ENCODE results near the gene PDZRN3. TPM values are rescaled to one million over a fixed set of nuclear protein-coding genes. Genes with fewer than 3 reads are reported as not detected.

The PDZRN3 gene
- polyA plus RNA-seq, 2 of the 4 experiments (the other 2 are of a cell fraction) = not detected

DNA sequence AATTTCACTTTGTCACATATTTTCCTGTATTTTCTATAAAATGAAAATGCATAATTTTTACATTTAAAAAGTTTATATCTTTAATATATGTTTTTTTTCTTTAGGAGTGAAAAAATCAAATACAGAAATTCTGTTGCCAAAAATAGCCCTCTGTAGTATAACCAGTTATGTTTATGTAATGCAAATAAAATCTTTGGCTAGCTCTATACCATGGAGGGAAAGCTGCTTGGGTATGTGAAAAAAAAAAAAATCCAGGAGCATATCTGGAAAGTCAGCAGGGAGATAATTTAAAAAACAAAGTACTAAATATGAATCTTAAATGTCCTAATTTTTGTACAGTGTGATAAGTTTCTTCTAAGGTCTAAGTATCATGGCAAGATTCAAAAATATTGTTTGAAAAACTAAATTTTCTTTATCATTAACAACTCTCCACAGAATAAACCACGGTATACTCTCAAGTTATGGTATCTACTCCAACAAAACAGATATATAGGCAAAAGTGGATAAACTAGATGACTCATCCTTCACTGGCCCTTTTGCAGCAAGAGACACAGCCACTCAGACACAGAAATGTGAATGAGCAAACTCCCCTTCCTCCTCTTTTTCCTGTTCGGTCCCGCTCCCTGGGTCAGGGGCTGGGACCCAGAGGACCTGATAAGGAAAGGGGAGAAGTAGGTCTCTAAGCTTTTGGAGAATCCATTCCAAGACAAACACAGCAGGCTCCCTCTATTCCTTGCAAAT is 66.6 kb downstream of the PDZRN3 start:
- Histone ChIP-seq H3K4me2 (no peak overlapping the region), H3K4me3 (no peak overlapping the region), H3K4me1 (no peaks in the 10 kb centered on the region), H3K27ac (no peak overlapping the region), H3K9me3 (no peaks in the 10 kb centered on the region)
- ChIA-PET POLR2A (no interaction called here), CTCF (no interaction called here)
- no peak for DNase-seq (ENCODE audit: low read depth in 1 of 2, low spot score in 1 of 2)
- WGBS (ENCODE audit: missing lambda C conversion rate) = 3% methylated on average over 3 of the region's 3 CpGs
- FAIRE-seq = no peak
- ATAC-seq = no peak
- TF ChIP-seq ZFP36 (IDR thresholded peaks at IDR 0.05; ENCODE audit: borderline replicate concordance, partially characterized antibody) (no peak), CEBPB (IDR thresholded peaks at IDR 0.05) (no peak), HDAC2 (IDR thresholded peaks at IDR 0.05) (no peak), FOXS1 (CRISPR knock-in tag; IDR thresholded peaks at IDR 0.05) (no peak)
- TF ChIP-seq, protein P1, sequence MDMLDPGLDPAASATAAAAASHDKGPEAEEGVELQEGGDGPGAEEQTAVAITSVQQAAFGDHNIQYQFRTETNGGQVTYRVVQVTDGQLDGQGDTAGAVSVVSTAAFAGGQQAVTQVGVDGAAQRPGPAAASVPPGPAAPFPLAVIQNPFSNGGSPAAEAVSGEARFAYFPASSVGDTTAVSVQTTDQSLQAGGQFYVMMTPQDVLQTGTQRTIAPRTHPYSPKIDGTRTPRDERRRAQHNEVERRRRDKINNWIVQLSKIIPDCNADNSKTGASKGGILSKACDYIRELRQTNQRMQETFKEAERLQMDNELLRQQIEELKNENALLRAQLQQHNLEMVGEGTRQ (IDR thresholded peaks at IDR 0.05) = no peak
- TF ChIP-seq, protein P2, sequence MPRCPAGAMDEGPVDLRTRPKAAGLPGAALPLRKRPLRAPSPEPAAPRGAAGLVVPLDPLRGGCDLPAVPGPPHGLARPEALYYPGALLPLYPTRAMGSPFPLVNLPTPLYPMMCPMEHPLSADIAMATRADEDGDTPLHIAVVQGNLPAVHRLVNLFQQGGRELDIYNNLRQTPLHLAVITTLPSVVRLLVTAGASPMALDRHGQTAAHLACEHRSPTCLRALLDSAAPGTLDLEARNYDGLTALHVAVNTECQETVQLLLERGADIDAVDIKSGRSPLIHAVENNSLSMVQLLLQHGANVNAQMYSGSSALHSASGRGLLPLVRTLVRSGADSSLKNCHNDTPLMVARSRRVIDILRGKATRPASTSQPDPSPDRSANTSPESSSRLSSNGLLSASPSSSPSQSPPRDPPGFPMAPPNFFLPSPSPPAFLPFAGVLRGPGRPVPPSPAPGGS (IDR thresholded peaks at IDR 0.05) = no peak
- TF ChIP-seq, protein P3, sequence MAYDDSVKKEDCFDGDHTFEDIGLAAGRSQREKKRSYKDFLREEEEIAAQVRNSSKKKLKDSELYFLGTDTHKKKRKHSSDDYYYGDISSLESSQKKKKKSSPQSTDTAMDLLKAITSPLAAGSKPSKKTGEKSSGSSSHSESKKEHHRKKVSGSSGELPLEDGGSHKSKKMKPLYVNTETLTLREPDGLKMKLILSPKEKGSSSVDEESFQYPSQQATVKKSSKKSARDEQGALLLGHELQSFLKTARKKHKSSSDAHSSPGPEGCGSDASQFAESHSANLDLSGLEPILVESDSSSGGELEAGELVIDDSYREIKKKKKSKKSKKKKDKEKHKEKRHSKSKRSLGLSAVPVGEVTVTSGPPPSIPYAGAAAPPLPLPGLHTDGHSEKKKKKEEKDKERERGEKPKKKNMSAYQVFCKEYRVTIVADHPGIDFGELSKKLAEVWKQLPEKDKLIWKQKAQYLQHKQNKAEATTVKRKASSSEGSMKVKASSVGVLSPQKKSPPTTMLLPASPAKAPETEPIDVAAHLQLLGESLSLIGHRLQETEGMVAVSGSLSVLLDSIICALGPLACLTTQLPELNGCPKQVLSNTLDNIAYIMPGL (CRISPR knock-in tag; IDR thresholded peaks at IDR 0.05; ENCODE audit: borderline replicate concordance) = no peak

DNA sequence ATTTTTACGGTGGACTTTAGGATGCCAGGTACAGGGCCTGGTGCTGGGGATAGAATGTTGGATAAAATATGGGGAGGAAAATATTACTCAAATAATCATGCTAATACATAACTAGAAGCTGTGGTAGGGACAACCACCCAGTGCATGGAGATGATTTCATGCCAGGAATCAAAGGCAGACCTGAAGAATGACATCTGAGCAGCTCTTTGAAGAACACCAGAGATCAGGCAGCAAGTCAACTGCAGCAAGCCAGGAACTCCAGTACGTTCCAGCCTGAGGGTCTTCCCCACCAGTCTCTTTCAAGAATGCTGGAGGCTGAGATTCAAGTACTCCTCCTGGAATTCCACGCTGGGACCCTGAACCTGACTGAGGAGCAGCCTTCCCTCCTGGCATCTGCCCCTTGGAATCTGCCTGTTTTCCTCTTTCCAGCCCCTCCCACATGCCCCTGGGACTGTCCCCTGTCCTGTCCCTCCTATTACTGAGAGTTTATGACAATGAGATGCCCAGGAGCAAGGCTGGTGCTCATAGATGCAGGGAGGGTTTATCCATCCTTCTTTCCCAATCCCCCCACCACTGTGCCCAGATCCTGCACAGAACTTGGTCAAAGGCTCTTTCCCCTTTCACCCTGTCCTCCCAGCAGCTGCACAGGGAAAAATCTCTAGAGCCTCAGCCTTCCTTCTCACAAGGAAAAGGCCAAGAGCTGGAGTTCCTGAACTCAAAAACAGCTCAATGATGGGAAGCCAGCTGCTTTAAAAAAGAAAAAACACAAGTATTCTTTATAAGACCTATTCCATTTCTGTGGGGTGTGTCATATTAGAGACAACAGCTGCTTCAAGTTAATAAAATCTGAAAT is 68.0 kb downstream of the PDZRN3 start:
- H3K4me1 ChIP-seq = no peaks in the 10 kb centered on the region
- POLR2A ChIA-PET = no interaction called here

DNA sequence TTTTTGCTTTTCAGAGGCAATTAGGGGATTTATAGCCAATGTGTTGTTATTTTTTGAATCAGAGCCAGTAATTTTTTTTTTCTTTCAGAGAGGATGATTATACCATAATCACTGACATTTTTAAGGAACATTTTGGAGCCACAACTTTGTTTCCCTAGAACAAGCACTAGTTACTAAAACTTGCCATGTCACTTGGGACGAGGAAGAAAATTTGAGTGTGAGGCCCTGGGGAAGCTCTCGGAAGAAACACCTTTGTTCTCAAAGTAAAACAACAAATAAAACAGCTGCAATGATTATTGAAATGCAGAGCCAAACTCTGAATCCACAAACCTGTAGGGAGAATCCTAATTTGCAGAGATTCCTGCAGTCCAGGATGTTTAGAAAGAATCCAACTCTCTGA is 69.7 kb downstream of the PDZRN3 start:
- DNase-seq (ENCODE audit: low read depth in 1 of 2, low spot score in 1 of 2) (no peak), ATAC-seq (no peak), FAIRE-seq (no peak)
- ChIA-PET POLR2A (no interaction called here), CTCF (no interaction called here)
- no peak overlapping the region for H3K4me2 ChIP-seq
- H3K4me3 ChIP-seq = no peak overlapping the region
- H3K4me1 ChIP-seq = no peaks in the 10 kb centered on the region
- H3K27ac ChIP-seq = no peak overlapping the region
- H3K9me3 ChIP-seq = no peaks in the 10 kb centered on the region
- WGBS (ENCODE audit: missing lambda C conversion rate) = 38% methylated on average over 2 of the region's 2 CpGs
- TF ChIP-seq CEBPB (IDR thresholded peaks at IDR 0.05) = no peak
- no peak for TF ChIP-seq CHD4 (IDR thresholded peaks at IDR 0.05; ENCODE audit: borderline replicate concordance)
- TF ChIP-seq GATA3 (IDR thresholded peaks at IDR 0.05; ENCODE audit: borderline replicate concordance) = no peak
- no peak for TF ChIP-seq ESRRA (IDR thresholded peaks at IDR 0.05; ENCODE audit: borderline replicate concordance, low read length)
- TF ChIP-seq, protein P2 (IDR thresholded peaks at IDR 0.05) = no peak
- TF ChIP-seq HEYL (CRISPR knock-in tag; IDR thresholded peaks at IDR 0.05) = no peak
- no peak for TF ChIP-seq KDM5A (IDR thresholded peaks at IDR 0.05)
- TF ChIP-seq, protein P4, sequence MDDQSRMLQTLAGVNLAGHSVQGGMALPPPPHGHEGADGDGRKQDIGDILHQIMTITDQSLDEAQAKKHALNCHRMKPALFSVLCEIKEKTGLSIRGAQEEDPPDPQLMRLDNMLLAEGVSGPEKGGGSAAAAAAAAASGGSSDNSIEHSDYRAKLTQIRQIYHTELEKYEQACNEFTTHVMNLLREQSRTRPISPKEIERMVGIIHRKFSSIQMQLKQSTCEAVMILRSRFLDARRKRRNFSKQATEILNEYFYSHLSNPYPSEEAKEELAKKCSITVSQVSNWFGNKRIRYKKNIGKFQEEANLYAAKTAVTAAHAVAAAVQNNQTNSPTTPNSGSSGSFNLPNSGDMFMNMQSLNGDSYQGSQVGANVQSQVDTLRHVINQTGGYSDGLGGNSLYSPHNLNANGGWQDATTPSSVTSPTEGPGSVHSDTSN (IDR thresholded peaks at IDR 0.05) = no peak
- TF ChIP-seq POLR2A (IDR thresholded peaks at IDR 0.05; ENCODE audit: low read length) = no peak
- no peak for TF ChIP-seq PHF8 (IDR thresholded peaks at IDR 0.05; ENCODE audit: borderline replicate concordance, low read depth)
- TF ChIP-seq EP300 (IDR thresholded peaks at IDR 0.05) = no peak
- TF ChIP-seq HOXA7 (CRISPR knock-in tag; IDR thresholded peaks at IDR 0.05) = no peak
- no peak for TF ChIP-seq JUNB (IDR thresholded peaks at IDR 0.05)
- TF ChIP-seq NR3C1 (IDR thresholded peaks at IDR 0.05) = no peak
- TF ChIP-seq ZSCAN20 (CRISPR knock-in tag; IDR thresholded peaks at IDR 0.05) = no peak
- no peak for TF ChIP-seq HDAC2 (IDR thresholded peaks at IDR 0.05)
- TF ChIP-seq, protein P5, sequence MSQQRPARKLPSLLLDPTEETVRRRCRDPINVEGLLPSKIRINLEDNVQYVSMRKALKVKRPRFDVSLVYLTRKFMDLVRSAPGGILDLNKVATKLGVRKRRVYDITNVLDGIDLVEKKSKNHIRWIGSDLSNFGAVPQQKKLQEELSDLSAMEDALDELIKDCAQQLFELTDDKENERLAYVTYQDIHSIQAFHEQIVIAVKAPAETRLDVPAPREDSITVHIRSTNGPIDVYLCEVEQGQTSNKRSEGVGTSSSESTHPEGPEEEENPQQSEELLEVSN (IDR thresholded peaks at IDR 0.05; ENCODE audit: borderline replicate concordance, low read depth) = no peak

More for the DNA sequence above, 68.0 kb downstream of the PDZRN3 start:
- TF ChIP-seq, protein P1 (IDR thresholded peaks at IDR 0.05) = no peak
- TF ChIP-seq JUN (IDR thresholded peaks at IDR 0.05) (no peak), FOXS1 (CRISPR knock-in tag; IDR thresholded peaks at IDR 0.05) (no peak), CHD2 (IDR thresholded peaks at IDR 0.05; ENCODE audit: low read length, partially characterized antibody) (no peak)
- TF ChIP-seq, protein P6, sequence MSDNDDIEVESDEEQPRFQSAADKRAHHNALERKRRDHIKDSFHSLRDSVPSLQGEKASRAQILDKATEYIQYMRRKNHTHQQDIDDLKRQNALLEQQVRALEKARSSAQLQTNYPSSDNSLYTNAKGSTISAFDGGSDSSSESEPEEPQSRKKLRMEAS (IDR thresholded peaks at IDR 0.05) = no peak
- WGBS (ENCODE audit: missing lambda C conversion rate) = 22% methylated on average over 3 of the region's 3 CpGs
- no peak for ATAC-seq
- H3K9me3 ChIP-seq = no peaks in the 10 kb centered on the region
- H3K4me3 ChIP-seq = no peak overlapping the region
- H3K27ac ChIP-seq = no peak overlapping the region
- CTCF ChIA-PET = no interaction called here
- no peak overlapping the region for H3K4me2 ChIP-seq
- DNase-seq (ENCODE audit: low read depth in 1 of 2, low spot score in 1 of 2) = no peak
- FAIRE-seq = no peak
